Immature natural killer cell (primary cell): ENCODE results near the gene TREX2. TPM values are rescaled to one million over a fixed set of nuclear protein-coding genes. Genes with fewer than 3 reads are reported as not detected.

ENCODE experiments used
- DNase-seq, 3 donors: peaks; one replicate each; pipeline ENCODE4 v3.0.0; 2022; ENCODE audit warnings: mixed read lengths in 1 of 3
- H3K27ac Mint-ChIP-seq, 6 donors: one replicate each; pipeline ENCODE4 v1.8.0; 2020; ENCODE audit warnings: mixed read lengths in 6 of 6, mild to moderate bottlenecking in 5 of 6, inconsistent platforms in 4 of 6, moderate library complexity in 3 of 6
- H3K27me3 Mint-ChIP-seq, 3 donors: one replicate each; pipeline ENCODE4 v1.8.0; 2020 to 2021; ENCODE audit warnings: low read depth in 3 of 3, mild to moderate bottlenecking in 3 of 3, mixed read lengths in 3 of 3, moderate library complexity in 3 of 3, inconsistent platforms in 1 of 3
- H3K36me3 Mint-ChIP-seq, 3 donors: one replicate each; pipeline ENCODE4 v1.8.0; 2020; ENCODE audit warnings: mixed read lengths in 3 of 3, inconsistent platforms in 2 of 3, mild to moderate bottlenecking in 2 of 3
- H3K4me1 Mint-ChIP-seq, 2 donors: one replicate each; pipeline ENCODE4 v1.8.0; 2020; ENCODE audit warnings: inconsistent platforms in 2 of 2, mild to moderate bottlenecking in 2 of 2, mixed read lengths in 2 of 2, moderate library complexity in 1 of 2
- H3K4me3 Mint-ChIP-seq, 5 donors: one replicate each; pipeline ENCODE4 v1.8.0; 2020; ENCODE audit warnings: mild to moderate bottlenecking in 5 of 5, mixed read lengths in 5 of 5, inconsistent platforms in 3 of 5, moderate library complexity in 3 of 5
- H3K9me3 Mint-ChIP-seq, 6 donors: one replicate each; pipeline ENCODE4 v1.8.0; 2020; ENCODE audit warnings: mild to moderate bottlenecking in 6 of 6, mixed read lengths in 6 of 6, inconsistent platforms in 4 of 6, moderate library complexity in 3 of 6
- polyA plus RNA-seq, 3 donors: library from polyadenylated mRNA; unstranded; fragments of 300-500 nt; fragmentation: Illumina TruSeq; gene quantifications; one replicate each; pipeline ENCODE4 v1.2.3, GENCODE V29; 2021

Gene TREX2
- polyA plus RNA-seq, 3 donors from 2014 or later, result 0.64 to 0.67 TPM; not detected in 1

- peaks cover 0 to 5% (median 3%) of the 10 kb centered on the region in 3 donors for H3K27me3 Mint-ChIP-seq
- H3K9me3 Mint-ChIP-seq, result no peaks in the 10 kb centered on the region
- no peak overlapping the region for H3K27ac Mint-ChIP-seq
- DNase-seq, result no peak
- H3K4me3 Mint-ChIP-seq, result no peak overlapping the region
- H3K36me3 Mint-ChIP-seq, result no peaks in the 10 kb centered on the region
- H3K4me1 Mint-ChIP-seq, result peaks cover 0 to 7% of the 10 kb centered on the region in 2 donors
Measured at GRCh38 chrX:153397256-153397960, 48.4 kb downstream of the TREX2 start.

DNA sequence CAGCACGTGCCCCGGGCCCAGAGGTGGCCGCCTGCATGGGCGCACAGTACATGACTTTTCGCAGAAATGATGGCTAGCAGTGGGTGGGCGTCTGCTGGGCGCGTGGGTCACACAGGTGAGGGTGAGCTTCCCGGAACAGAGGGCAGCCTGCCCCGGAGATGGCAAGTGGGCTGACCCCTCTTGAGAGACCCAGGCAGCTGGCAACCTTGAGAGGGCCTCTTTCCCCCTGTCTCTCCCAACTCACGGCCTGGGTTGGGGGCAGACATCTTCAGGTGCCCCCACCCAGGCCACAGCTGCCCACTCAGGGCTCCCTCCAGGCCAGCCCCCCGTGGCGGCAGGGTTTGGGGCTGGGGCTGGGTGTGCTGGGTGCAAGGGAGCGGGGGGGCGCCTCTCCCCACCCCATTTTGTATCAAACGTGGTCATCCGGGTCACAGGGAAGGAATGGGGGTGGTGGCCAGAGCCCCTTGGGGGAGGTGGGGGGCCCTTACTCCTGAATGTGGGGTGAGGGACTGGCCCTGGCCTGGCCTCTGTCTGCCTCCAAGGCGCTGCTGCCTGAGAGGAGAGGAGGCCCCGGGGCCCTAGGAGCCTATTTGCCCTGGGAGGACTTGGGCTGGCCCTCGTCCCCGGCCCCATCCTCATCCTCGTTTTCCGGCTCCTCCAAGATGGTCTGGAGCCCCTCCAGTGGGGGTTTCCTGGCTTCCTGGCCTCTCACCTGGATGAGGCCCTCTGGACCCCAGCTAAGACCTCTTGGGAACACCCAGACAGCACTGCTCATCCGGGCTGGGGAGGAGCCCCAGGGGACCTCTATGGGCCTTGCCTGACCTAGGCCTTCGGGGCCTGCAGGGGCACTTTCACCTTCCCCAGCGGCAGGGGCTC lies 49.3 kb downstream of the TREX2 start:
- Mint-ChIP-seq H3K36me3 (no peaks in the 10 kb centered on the region), H3K4me3 (no peak overlapping the region), H3K27me3 (peaks cover 0 to 4% (median 0%) of the 10 kb centered on the region in 3 donors), H3K27ac (no peak overlapping the region), H3K9me3 (no peaks in the 10 kb centered on the region), H3K4me1 (peaks cover 0 to 7% of the 10 kb centered on the region in 2 donors)
- DNase-seq, result no peak

- H3K4me3 Mint-ChIP-seq, result peak overlapping the region in 1 of 5 donors; percentile 48
- H3K27ac Mint-ChIP-seq, result no peak overlapping the region
- no peaks in the 10 kb centered on the region for H3K36me3 Mint-ChIP-seq
- no peak for DNase-seq
- peaks cover 0 to 4% (median 0%) of the 10 kb centered on the region in 3 donors for H3K27me3 Mint-ChIP-seq
- no peaks in the 10 kb centered on the region for H3K9me3 Mint-ChIP-seq
- peaks cover 0 to 7% of the 10 kb centered on the region in 2 donors for H3K4me1 Mint-ChIP-seq
Measured at GRCh38 chrX:153395613-153396319, 50.1 kb downstream of the TREX2 start.

DNA sequence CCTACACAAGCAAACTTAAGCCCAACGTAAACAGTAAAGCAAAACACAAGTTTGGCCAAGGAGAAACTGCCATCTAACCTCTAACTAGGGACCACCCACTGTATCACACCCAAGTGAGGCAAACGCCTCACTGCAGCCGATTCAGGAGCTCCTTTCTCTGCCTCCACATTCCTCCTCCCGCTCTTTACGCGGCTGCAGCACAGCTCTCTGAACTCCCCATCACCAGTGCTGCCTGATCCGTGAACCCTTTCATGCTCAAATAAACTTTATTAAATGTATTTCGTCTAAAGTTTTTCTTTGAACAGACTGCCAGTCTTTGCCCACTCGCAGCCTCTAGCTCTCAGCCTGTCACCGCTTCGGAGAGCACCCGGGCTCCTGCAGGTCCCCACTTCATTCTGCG lies 51.2 kb downstream of the TREX2 start:
- DNase-seq, result no peak
- H3K4me1 Mint-ChIP-seq, result peaks cover 0 to 7% of the 10 kb centered on the region in 2 donors
- no peak overlapping the region for H3K27ac Mint-ChIP-seq
- no peaks in the 10 kb centered on the region for H3K36me3 Mint-ChIP-seq
- no peaks in the 10 kb centered on the region for H3K9me3 Mint-ChIP-seq
- H3K27me3 Mint-ChIP-seq, result peaks cover 0 to 4% (median 0%) of the 10 kb centered on the region in 3 donors
- H3K4me3 Mint-ChIP-seq, result no peak overlapping the region

Other genes with a start within 250 kb of the TREX2 start
- gene PNMA6F, start 124.3 kb downstream of the TREX2 start, polyA plus RNA-seq, result not detected
- gene ZNF275, start 111.9 kb downstream of the TREX2 start, polyA plus RNA-seq, result 1 to 10 TPM; 3.1 to 5.2 (median 3.2) TPM
- gene PNMA6E, start 44.7 kb downstream of the TREX2 start, polyA plus RNA-seq, result not detected
- under 1 TPM in 2 of 3 donors, not detected in 1; 0.19 to 0.45 TPM for gene ZFP92, start 34.6 kb downstream of the TREX2 start, polyA plus RNA-seq
- gene HAUS7, start 24.5 kb upstream of the TREX2 start, polyA plus RNA-seq, result 10 to 100 TPM; 36.3 to 49.5 (median 43.2) TPM
- gene BGN, start 48.9 kb upstream of the TREX2 start, polyA plus RNA-seq, result not detected
- not detected for gene ATP2B3, start 71.6 kb upstream of the TREX2 start, polyA plus RNA-seq
- 10 to 100 TPM; 36.7 to 42.8 (median 38.4) TPM for gene CCNQ, start 153.1 kb upstream of the TREX2 start, polyA plus RNA-seq
- gene DUSP9, start 201.1 kb upstream of the TREX2 start, polyA plus RNA-seq, result not detected
- gene PNCK, start 227.8 kb upstream of the TREX2 start, polyA plus RNA-seq, result not detected
- gene SLC6A8, start 241.9 kb upstream of the TREX2 start, polyA plus RNA-seq, result under 1 TPM in 2 of 3 donors, not detected in 1; 0.07 to 0.09 TPM